Epithelial cell of alveolus of lung (primary cell): ENCODE data around the gene GTPBP2. TPM values are rescaled to one million over a fixed set of nuclear protein-coding genes. Genes with fewer than 3 reads are reported as not detected.

Experiments used
- total RNA-seq: library from RNA; depleted of rRNA; stranded (reverse); fragments of >200 nt; gene quantifications from 2 replicates; pipeline ENCODE4 v1.2.1, GENCODE V29; 2015

The GTPBP2 gene
- 33.4 and 55.9 TPM in 2 replicates for total RNA-seq

DNA sequence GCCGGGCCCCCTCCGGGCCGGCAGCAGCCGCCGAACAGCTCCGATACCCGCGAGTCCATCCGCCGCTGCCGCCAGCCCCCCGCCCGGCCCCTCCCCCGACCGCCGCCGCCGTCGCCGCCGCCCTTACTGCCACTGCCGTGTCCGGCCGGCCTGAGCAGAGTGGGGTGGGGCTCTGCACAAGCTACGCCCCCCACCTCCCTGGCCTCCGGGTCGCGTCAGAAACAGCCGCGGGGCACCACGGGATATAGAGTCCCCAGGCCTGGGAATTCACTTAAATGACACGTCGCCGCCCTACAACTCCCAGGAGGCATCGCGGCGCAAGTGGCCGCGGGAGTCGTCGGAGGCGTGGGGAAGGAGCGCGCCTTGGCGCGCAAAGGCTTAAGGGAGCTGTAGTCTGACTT lies at the start of gene GTPBP2:
Gene GTPBP2 (minus strand): TSS at position 161 of the 401 bp plus-strand sequence. CDS start 102 bp downstream, at position 59.

GRCh38 chr6:43644940-43645612 lies 16.0 kb upstream of the GTPBP2 start, which contains the start of gene RSPH9:
Gene RSPH9 (plus strand): TSS chr6:43645036. CDS start chr6:43645099, 63 bp downstream.

GRCh38 chr6:43635387-43636307 lies 6.6 kb upstream of the GTPBP2 start, which contains the start of gene MAD2L1BP:
Gene MAD2L1BP (plus strand): TSS chr6:43635840. CDS start chr6:43635876, 36 bp downstream.

GRCh38 chr6:43575772-43576551 lies 53.1 kb downstream of the GTPBP2 start, which contains the start of the genes POLH and XPO5:
Gene POLH (plus strand): TSS chr6:43576185. CDS start chr6:43582320, 6,135 bp downstream.
Gene XPO5 (minus strand): TSS chr6:43576038. CDS start chr6:43575864, 174 bp downstream.

Other genes starting within 250 kb of the GTPBP2 start
- 16.8 and 17.6 TPM in 2 replicates for gene ABCC10, start 201.7 kb downstream of the GTPBP2 start, total RNA-seq
- 1.0 and 1.8 TPM in 2 replicates for gene DLK2, start 173.7 kb downstream of the GTPBP2 start, total RNA-seq
- gene TJAP1, start 151.7 kb downstream of the GTPBP2 start, total RNA-seq = 16.0 and 23.8 TPM in 2 replicates
- 0.39 TPM in 1 of 2 replicates, not detected in the other for gene LRRC73, start 118.9 kb downstream of the GTPBP2 start, total RNA-seq
- 146 and 163 TPM in 2 replicates for gene YIPF3, start 112.3 kb downstream of the GTPBP2 start, total RNA-seq
- 23.4 and 25.1 TPM in 2 replicates for gene POLR1C, start 112.2 kb downstream of the GTPBP2 start, total RNA-seq
- gene XPO5, start 53.2 kb downstream of the GTPBP2 start, total RNA-seq = 10.4 and 23.9 TPM in 2 replicates
- 12.3 and 16.8 TPM in 2 replicates for gene POLH, start 53.1 kb downstream of the GTPBP2 start, total RNA-seq
- gene MAD2L1BP, start 6.6 kb upstream of the GTPBP2 start, total RNA-seq = 32.9 and 57.9 TPM in 2 replicates
- gene RSPH9, start 15.8 kb upstream of the GTPBP2 start, total RNA-seq = 0.24 and 0.78 TPM in 2 replicates
- gene MRPS18A, start 58.5 kb upstream of the GTPBP2 start, total RNA-seq = 53.0 and 58.9 TPM in 2 replicates
- gene VEGFA, start 140.9 kb upstream of the GTPBP2 start, total RNA-seq = 102 and 183 TPM in 2 replicates